TTC549 (cell line): ENCODE measurements around the gene RAP2C.

Experiments used
- FAIRE-seq: peaks from 2 replicates; lab custom pipeline; 2012; peaks lifted over from hg19 to GRCh38; lab: Jason Lieb, UNC

Gene RAP2C

DNA sequence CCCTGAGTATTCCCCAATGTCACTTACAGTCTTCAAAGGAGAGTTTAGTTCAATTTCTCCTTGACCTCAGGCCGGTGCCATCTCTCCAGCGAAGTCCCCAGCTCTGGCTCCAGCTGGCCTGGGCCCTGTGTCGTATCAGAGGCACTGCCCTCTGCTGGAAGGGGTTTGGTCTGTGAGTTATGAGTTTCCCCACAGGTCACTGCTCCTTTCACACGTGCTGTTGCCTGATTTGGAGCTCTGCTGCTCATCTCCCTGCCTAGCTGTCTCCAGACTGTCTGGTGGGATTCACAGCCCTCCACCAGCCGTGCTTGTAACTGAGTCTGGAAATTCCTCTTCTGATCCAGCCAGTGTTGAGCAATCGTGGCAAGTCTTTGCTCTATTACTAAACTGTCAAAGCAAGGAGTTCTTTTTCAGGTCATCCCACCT lies at the start of gene RAP2C:
RAP2C (minus strand) TSS at position 105 of the 426 bp plus-strand sequence. CDS start 2,179 bp downstream, outside the sequence.
- FAIRE-seq, result no peak

DNA sequence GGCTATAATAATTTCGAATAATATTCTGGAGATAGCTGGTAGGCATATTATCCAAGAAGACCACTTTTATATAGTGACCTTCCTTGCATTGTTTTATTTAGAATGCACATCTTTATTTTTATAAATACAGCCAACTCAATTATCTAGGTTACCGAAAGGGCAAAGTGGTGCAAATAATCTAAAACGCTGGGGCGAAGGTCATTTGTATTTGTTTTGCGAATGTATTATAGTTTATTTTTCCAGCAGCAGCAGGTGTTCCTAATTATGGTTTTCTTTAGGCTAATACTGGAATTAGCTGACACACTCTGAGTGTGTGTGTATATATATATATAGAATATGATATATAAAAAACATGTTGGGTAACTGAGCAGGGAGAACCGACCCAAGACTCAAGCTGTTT lies 48.1 kb upstream of the RAP2C start:
- no peak for FAIRE-seq

DNA sequence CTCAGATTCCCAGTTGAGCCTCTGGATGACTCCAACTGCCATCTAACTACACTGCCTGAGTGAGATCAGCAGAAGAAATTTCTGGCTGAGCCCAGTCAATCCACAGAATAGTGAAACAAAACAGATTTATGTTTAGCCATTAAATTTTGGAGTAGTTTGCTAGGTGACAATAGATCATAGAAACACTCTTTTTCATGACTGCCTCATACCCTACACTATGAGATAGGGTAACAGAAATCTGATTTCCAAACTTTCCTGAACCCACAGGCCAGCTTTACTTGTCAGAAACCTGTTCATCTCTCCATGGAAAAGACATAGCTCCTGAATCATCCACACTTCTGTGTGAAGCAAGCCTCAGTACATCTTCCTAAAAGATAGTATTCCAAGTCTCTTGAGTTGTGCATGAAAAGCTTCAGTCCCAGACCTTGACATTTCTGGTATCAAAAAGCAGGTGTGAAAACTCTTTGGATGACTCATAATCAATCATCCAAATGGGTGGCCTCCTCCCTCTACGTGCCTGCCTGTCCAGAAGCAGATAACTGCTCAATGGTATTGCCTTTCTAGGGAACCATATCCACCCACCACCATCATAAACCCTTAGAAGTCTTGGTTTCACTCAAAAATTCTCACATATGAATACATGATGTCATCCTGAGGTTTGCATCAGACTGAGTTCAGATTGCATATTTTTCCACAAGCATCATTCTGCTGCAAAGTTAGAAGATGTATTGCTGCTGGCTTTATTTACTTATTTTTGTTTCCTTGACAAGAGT lies 47.5 kb upstream of the RAP2C start:
- no peak for FAIRE-seq

DNA sequence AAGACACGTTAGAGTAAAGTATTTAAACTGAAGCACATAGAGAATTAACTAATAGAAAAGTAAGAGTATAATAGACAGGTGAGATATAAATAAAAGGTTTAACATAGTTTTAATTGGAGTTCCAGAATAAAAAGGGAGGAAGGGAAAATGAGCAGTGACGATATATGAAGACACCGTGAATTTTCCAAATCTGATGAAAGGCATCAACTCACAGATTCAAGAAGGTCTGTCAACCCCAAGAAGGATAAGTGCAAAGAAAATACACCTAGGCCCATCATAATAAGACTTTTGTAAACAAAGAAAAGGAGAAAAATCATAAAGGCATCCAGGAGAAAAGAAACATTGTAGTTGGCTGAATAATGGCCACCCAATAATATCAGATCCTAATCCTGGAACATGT lies 43.9 kb upstream of the RAP2C start:
- FAIRE-seq, result no peak

DNA sequence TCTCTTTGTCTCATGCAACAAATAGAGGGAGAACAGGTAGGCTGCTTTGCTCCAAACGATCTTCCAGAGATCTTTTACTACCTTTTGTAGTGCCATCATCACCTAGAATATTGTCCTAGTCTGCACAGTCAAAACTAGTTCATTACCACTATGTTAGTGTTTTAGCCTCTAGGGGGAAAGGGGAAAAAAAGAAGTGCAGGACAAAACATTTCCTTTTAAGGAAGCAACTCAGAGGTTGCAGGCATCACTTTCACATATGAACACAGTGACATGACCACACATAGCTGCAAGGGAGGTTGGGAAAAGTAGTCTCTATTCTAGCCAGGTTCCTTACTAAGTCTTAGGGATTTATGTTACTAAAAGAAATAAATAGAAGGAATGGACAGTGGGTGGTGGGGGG lies 39.3 kb upstream of the RAP2C start:
- FAIRE-seq, result no peak

DNA sequence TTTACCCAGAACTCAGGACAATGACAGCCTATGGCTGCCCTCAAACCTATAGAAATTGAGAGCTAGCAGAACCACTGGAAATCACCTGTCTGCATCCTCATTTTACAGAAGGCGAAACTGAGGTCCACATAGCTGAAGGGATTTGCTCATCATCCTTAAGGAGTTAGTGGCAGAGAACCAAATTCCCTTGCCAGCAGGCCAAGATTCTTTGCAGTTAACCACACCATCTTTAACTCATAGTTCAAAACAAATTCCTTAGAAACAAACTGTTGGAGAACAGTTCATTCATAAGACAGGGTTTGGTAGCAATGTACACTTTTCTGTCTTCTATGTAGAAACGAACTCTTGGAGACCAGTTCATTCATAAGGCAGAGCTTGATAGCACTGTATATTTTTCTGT lies 37.9 kb upstream of the RAP2C start:
- FAIRE-seq, result no peak

DNA sequence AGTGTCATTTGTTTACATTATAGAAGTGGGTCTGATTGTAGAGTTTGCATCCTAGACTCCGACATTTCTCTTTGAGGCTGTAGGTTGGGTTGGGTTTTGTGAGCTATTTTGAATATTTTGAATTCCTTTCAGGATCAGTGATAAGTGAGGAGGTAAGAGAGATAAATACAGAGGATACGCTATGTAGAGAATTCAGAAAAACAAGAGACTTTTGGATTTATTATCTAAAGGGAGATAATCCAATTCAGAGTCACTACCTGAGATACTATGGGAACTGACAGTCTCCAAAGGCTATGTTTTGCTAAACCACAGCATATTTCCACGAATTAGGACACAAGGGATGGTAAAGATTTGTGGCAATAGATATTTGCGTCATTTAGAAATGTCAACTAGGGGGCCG lies 16.9 kb upstream of the RAP2C start:
- no peak for FAIRE-seq

DNA sequence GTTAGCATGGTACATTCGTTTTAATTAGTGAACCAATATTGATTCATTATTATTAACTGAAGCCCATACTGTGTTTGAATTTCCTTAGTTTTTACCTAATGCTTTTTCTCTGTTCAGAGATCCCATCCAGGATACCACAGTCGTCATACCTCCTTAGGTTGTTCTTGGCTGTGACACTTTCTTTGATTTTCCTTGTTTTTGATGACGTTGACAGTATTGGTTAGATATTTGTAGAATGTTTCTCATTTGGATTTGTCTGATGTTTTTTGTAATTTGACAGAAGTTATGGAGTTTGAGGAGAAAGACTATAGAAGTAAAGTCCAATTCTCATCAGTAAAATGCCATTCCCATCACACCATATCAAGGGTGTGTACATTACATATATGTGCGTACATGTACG lies 16.2 kb upstream of the RAP2C start:
- FAIRE-seq, result no peak

DNA sequence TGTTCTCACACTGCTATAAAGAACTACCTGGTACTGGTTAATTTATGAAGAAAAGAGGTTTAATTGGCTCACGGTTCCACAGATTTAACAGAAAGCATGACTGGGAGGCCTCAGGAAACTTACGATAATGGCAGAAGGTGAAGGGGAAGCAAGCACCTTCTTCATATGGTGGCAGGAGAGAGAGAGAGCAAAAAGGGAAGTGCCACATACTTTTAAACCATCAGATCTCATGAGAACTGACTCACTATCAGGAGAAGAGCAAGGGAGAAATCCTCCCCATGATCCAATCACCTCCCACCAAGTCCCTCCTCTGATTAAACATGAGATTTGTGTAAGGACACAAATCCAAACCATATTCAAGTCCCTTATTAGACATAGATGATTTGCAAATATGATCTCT lies 12.3 kb upstream of the RAP2C start:
- no peak for FAIRE-seq

DNA sequence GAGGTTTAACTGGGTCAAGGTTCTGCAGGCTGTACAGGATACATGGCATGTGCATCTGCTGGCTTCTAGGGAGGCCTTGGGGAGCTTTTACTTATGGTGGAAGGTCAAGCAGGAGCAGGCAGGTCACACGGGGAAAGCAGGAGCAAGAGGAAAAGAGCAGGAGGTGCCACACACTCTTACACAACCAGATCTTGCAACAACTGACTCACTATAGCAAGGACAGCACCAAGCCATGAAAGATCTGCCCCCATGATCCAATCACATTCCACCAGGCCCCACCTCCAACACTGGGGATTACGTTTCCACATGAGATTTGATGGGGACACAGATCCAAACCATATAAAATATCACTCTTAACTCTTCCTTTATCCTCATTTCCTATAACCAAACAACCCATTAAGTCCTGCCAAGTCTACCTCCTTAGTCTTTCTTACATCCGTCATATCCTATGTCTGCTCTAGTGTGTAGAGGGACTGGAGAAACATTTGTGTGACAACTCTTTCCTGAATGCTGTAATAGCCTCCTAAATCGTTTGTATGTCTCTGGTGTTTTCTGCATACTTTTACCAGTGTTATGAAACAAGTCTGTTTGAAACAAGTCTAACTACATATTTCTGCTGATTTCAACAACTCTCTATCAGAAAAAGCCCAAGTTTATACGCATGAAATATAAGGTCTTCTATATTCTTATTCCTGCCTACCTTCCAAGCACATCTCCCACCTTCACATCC lies 8.3 kb upstream of the RAP2C start:
- FAIRE-seq, result no peak

DNA sequence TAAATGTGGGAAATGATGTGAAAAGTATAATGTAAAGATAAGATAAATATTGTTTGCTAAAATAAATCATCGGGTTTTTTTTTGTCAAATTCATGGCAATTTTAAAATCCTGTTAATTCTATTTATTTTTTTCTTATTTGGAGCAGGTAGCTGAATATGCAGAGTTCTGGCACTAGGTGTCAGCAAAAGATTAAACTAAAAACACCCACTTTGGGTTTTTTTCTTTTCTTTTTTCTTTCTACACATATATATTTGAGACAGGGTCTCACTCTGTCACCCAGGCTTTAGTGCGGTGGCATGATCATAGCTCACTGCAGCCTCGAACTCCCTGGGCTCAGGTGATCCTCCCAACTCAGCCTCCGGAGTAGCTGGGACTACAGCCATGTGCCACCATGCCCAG lies 6.9 kb upstream of the RAP2C start:
- FAIRE-seq, result peak; percentile 83

DNA sequence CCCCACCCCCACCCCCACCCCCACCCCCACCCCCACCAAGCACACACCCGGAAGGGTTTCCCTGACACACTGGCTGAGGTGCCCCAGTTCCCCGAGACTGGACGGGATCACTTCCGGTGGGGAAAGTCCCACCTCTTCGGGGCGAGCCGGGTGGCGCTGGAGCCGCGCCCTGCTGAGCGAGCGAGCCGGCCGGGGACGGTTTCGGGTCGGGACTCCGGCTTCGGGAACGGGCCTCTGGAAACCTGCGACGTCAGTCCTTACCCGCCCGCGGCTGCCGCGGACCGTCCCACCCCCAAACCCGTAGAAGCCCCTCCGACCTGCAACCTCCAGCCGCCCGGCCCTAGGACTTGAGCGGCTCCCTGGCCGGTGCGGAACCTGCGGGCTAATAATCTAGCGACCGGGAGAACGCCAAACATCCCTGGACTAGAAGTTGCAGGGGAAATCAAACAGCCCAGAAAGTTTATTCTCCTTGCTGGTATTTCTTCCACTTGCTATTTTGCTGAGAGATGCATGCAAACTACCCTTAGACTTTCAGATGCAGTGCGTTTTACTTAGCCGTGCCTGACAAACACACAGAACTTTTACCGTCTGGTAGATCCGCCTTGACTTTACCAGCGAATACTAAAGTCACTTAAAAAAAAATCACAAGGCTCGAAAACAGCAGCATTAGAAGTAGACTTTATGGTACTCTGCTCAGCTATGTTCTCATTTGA lies 991 bp downstream of the RAP2C start:
- no peak for FAIRE-seq

DNA sequence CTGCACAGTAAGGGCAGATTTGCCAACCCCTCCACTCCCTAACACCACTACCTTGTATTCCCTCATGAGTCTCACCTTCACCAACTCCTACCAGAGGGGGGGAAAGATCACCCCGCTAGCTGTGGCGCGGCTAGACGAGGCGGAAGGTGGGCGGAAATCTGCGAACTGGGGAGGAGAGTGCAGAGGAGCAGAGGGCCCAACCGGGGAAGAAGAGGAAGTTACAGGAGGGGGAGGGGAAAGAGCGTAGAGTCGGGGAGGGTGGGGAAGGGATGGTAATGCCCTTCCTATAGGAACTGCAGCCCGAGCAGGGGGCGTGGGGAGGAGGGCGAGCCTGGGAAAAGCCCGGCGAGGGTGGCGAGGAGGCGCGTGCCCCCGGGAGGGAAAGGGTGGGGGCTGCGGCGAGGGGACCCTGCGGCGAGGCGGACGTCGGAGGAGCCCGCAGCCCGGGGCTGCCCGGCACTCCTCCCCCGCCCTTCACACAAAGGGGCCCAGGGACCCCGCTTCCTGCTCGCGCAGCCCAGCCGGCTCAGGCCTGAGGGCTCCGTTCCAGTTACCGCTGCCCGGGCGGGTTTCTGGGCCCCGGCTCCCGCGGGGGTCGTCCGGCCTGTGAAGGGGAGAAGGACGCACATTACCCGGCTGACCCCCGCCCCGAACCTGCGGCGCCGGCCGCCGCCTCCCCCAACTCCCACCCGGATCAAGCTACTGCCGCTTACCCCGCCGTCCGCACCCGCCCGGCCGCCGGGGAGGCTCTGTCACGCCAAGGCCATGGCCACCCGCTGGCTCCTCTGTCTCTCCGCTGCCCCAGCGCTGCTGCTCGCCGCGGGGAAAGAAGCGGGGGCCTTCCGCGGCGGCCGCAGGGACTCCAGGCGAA lies 1.8 kb downstream of the RAP2C start:
- no peak for FAIRE-seq

DNA sequence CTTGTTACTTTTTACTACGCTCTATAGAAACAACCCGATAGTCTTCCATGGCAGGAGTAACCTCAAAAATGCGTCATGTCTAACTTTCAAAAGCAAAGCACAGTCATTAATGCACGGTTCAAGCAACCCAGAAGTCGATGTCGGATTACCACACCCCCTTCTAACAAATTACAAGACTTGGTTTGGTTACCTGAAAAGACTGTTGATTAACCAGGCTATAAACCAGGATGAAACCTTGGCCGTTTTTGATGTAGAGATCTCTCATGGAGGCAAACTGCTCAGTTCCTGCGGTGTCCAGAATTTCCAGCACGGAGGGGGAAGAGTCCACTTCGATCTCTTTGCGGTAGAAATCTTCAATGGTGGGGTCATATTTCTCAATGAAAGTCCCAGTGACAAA lies 2.4 kb downstream of the RAP2C start:
- no peak for FAIRE-seq

DNA sequence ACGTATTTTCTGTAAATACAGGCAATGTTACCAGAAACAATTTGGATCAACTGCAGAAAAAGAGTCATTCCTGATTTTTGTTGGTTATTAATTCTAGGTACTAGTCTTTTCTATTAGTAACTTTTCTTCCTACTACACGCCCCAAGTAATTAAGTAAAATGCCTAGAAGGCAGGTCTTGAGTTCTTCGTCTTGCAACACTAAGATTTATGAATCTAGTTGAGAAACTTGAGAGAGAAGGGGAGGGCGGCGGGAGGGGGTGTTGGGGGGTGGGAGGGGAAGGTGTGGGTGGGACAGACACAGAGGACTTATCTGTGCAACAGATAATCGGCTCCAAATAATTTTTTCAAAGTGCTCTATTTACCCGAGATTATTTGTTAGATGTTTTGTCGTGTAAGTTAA lies 3.0 kb downstream of the RAP2C start:
- FAIRE-seq, result no peak

DNA sequence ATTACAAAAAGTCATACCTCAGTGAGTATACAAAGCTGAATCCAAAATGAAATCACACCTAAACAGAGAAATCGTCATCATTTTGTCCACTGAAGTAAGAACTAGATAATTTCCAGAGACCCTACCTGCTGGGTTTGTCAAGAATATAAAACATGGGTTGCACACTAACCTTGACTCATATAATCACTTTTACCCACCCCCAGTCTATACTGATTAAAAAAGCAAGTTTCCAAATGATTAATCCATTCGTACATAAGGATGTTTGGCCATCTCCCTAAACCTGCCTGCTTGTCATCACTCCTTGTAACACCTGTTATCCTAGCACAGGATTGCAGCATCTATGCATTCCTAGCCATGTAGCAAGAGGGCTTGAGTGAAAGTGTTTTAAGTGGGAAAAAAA lies 4.7 kb downstream of the RAP2C start:
- no peak for FAIRE-seq

DNA sequence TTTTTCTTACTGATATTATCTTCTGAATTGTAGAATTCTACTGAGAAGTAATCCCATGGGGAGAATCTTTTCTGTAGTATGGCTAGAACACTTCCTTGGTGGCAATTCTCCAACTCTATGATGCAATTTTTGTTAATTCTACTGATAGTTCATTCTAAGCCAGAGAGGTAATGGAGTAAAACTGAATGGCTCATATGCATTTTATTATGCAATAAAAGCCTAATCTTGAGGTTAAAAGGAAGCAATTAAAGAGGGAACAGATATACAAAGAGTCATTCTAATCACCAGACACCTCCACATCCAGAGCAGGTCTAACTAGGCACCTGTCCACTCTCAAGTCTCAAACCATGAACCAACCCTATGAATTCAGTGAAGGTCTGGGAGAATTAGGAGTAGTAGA lies 9.7 kb downstream of the RAP2C start:
- FAIRE-seq, result no peak

DNA sequence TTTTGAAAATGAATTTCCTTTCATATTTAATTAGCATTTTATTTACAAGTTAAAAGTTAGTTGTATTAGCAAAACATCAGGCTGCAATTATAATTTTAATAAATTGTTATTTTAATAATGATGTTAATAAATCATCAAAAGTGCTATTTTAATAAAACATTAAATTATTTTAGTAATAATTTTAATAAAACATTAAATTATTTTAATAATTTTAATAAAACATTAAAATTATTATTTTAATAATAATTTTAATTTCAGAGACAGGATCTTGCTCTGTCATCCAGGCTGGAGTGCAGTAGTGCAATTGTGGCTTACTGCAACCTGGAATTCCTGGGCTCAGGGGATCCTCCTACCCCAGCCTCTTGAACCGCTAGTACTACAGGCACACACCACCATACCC lies 10.8 kb downstream of the RAP2C start:
- peak; percentile 88 for FAIRE-seq

DNA sequence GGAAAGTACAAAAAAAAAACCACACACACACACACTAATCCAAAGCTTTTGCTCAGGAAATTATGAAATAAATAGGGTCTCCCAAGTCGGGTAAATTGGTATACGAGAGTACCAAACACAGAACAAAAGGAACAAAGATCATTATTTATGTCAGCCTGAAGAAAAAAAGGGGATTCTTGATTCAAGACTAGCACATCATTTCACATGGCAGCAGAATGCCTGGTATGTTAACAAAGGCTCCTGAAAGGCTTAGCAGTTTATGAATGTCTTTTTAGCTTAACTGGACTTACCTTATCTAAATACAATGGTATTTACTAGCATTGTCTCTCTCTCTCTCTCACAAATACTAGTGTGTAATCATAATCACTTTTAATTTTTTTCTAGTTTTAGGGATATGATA lies 11.3 kb downstream of the RAP2C start:
- FAIRE-seq, result no peak

DNA sequence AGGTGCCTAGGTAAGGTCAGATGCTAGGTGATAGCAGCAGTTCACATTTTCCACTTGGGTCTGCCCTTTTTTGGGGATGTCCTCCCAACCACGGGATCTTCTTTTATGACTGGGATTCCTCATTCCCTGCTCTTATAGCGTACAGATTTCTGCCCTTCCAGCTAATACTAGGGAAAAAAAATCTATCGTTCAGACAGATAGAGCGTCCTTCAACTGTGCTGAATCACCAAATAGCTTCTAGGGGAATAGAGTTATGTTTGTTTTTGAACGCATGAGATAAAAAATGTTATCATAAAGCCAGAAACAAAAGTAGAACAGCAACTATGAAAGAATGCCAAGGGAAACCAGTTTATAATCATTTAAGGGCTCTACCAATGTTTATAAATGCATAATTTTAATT lies 13.0 kb downstream of the RAP2C start:
- no peak for FAIRE-seq

DNA sequence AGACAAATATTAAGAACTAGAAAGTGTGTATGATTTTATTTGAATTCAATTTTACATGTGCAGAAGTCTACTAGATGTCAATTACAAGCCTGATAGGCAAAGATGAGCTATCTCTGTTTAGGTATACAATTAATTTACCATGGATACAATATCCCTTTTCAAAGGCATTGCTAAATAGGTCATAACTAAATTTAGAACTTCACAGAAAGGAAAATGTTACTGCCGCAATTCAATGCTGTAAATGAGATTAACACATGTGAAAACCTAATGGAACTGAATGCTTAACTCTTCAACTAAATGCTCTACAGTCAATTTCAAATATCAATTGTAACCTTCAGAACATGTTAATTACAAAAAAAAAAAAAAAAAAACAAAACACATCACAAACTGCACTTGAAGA lies 14.6 kb downstream of the RAP2C start:
- FAIRE-seq, result no peak

DNA sequence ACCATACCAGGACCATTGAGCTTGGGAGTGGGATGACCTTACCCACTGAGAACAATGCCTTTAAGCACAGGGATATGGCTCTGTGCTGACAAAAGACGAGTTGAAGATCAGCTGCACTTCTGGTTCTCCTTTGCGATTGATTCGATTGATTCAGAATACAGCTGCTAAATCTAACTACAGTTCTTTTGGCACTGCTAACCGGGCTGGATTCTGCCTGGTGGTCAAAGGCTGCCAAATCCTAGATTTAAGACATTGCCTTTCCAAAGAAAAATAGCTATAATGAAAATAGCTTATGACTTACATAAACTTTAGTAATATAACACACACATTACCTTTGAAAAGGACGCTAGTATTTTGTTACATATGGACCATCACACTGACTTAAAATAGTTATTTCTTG lies 18.3 kb downstream of the RAP2C start:
- FAIRE-seq, result no peak
